Heart right ventricle (tissue), 16 donors: ENCODE measurements around the gene NRP2. TPM values are rescaled to one million over a fixed set of nuclear protein-coding genes. Genes with fewer than 3 reads are reported as not detected.
A peak's percentile ranks its signal among the peaks of the same experiment; 100 is the strongest.

ENCODE experiments used
- ATAC-seq, 8 donors: fragments of 200-7000 bp; cut with Tn5 transposase; one replicate each; pipeline ENCODE4 v1.9.1; 2020; ENCODE audit warnings: mild to moderate bottlenecking in 8 of 8, moderate library complexity in 8 of 8, moderate number of reproducible peaks in 1 of 8
- DNase-seq, 2 donors: peaks; one replicate each; pipeline ENCODE4 v3.0.0-alpha.2; 2020
- H3K27ac ChIP-seq, 10 donors: fragments of 200-600 bp; sonication (generic) in 2 of 10; one replicate each; pipeline versions ENCODE4 v1.5.0 to v1.8.0; 2020 to 2022; ENCODE audit warnings: mild to moderate bottlenecking in 3 of 10
- H3K27me3 ChIP-seq, 7 donors: fragments of 200-600 bp; one replicate each; pipeline ENCODE4 v1.8.0; 2021 to 2022; ENCODE audit warnings: mild to moderate bottlenecking in 2 of 7
- H3K36me3 ChIP-seq, 9 donors: fragments of 200-600 bp; sonication (generic) in 1 of 9; one replicate each; pipeline versions ENCODE4 v1.5.0 to v1.8.0; 2020 to 2022; ENCODE audit warnings: mild to moderate bottlenecking in 2 of 9
- H3K4me1 ChIP-seq, 9 donors: fragments of 200-600 bp; sonication (generic) in 1 of 9; one replicate each; pipeline versions ENCODE4 v1.5.0 to v1.8.0; 2020 to 2022; ENCODE audit warnings: mild to moderate bottlenecking in 4 of 9
- H3K4me3 ChIP-seq, 10 donors: fragments of 200-600 bp; sonication (generic) in 2 of 10; one replicate each; pipeline versions ENCODE4 v1.5.0 to v1.8.0; 2020 to 2022; ENCODE audit warnings: mild to moderate bottlenecking in 7 of 10, moderate library complexity in 2 of 10
- H3K9me3 ChIP-seq, 11 donors: fragments of 200-600 bp in 10 of 11; sonication (generic) in 2 of 11; one replicate each; pipeline versions ENCODE4 v1.5.0 to v1.8.0; 2013 to 2022; ENCODE audit warnings: mild to moderate bottlenecking in 2 of 11, control low read depth in 1 of 11, moderate library complexity in 1 of 11
- WGBS, 2 donors: extraction: QIAGEN DNeasy Blood & Tissue Kit; methylation state at CpG; one replicate each; pipeline ENCODE4 v1.1.7; 2013; ENCODE audit warnings: inconsistent platforms in 1 of 2; 5-methylcytosine and 5-hydroxymethylcytosine counted together
- intact Hi-C, 10 donors: fragments of 100-400 bp; cut with DNase I; formaldehyde crosslinking; loops; one replicate each; pipeline versions ENCODE4 v1.11.1 to v1.14.2; 2022
- polyA plus RNA-seq, 2 donors: library from polyadenylated mRNA; stranded (reverse); fragments of 200-250 nt; gene quantifications; one replicate each; pipeline ENCODE4 v1.2.3, GENCODE V29; 2013
- total RNA-seq, 10 donors: library from RNA; stranded (reverse); fragmentation: NEBNext Ultra II Directional in 3 of 10; extraction: Animal tissue kit (Norgen Biotek cat#: 25700) in 3 of 10; gene quantifications; one replicate each; pipeline versions ENCODE4 v1.2.1 to v1.2.4, GENCODE V29; 2021 to 2023
- TF ChIP-seq, protein P1 (sequence below), 9 donors: fragments of 200-600 bp; sonication (generic) in 2 of 9; IDR thresholded peaks; one replicate each; pipeline versions ENCODE4 v1.5.0 to v1.8.0; 2021 to 2022; ENCODE audit warnings: antibody characterized with exemption in 9 of 9, mild to moderate bottlenecking in 5 of 9, moderate library complexity in 1 of 9
- donor health status: Arrhythmogenic right ventricular cardiomyopathy.
- donor health status: ischemic (EF 13 %, LVEDD 7.1; RV severe dilation, severe dysfunction).
- donor health status: healthy with polysubstance abuse.
- donor health status: DM: no; HTN: yes; CAD: no.
- donor health status: DM: no; HTN: no; CAD: no.
- donor health status: ischemic (EF 25% LVEDD 6.9; RV normal size, moderate dysfunction).
- donor health status: ischemic (EF 25% LVEDD 5.7; RV mildly dilated, moderate dysfunction).
- donor health status: healthy.
- donor health status: DM: yes; HTN: yes; CAD: no.
- donor health status: Ischemic cardiomyopathy.
- donor health status: ischemic (EF 35%, LVEDD 5.7; RV mildly dilated, moderate dysfunction).
- donor health status: nonischemic (EF 11% LVEDD 7.7; RV severe dilation, severe dysfunction).
- donor health status: DM: yes; HTN: yes; CAD: no.
- donor health status: PGD.
- donor health status: ischemic (EF 29% LVEDD 5.4; RV normal size, mild dysfunction).
- donor health status: nonischemic (EF 23%, LVEDD 6.1; RV moderate dilation, normal function).

NRP2 gene
- total and polyA plus RNA-seq, 12 donors: 2.5 to 29.4 (median 8.6) TPM

DNA sequence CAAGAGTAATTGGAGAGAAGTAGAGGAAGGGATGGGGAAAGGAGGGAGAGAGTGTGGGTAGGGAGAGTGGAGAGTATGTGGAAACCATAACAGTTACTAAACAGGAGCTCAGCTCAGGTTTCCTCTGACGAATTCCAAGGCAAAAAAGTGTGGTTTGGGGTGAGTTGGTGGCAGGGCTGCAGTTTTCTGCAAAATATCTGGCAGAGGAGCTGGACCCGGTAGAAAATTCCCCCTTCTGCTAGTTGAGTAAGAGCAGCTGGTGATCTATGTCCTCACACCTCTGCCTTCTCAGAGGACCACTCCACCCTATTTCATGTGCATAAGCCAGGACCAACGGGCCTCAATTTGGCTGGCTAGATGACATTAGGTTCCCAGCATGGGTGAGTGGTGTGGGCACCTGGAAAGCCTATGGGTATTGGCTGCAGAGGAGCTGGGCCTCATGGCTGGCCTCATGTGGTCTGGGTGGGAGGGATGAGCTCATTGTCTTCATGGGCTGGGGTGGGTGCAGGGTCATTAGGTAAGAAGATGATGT, 13.2 kb downstream of the NRP2 start:
- Histone ChIP-seq H3K27me3 (no peaks in the 10 kb centered on the region), H3K9me3 (no peaks in the 10 kb centered on the region), H3K4me1 (peaks cover 0 to 54% (median 18%) of the 10 kb centered on the region in 9 donors), H3K36me3 (peaks cover 0 to 7% (median 0%) of the 10 kb centered on the region in 9 donors), H3K4me3 (no peak overlapping the region), H3K27ac (peak overlapping the region in 1 of 10 donors; percentile 8)
- WGBS, 2 donors: 77 to 81% methylated on average over 3 of the region's 3 CpGs
- intact Hi-C loops: no loop called here
- DNase-seq: no peak
- ATAC-seq: no peak
- TF ChIP-seq, protein P1, sequence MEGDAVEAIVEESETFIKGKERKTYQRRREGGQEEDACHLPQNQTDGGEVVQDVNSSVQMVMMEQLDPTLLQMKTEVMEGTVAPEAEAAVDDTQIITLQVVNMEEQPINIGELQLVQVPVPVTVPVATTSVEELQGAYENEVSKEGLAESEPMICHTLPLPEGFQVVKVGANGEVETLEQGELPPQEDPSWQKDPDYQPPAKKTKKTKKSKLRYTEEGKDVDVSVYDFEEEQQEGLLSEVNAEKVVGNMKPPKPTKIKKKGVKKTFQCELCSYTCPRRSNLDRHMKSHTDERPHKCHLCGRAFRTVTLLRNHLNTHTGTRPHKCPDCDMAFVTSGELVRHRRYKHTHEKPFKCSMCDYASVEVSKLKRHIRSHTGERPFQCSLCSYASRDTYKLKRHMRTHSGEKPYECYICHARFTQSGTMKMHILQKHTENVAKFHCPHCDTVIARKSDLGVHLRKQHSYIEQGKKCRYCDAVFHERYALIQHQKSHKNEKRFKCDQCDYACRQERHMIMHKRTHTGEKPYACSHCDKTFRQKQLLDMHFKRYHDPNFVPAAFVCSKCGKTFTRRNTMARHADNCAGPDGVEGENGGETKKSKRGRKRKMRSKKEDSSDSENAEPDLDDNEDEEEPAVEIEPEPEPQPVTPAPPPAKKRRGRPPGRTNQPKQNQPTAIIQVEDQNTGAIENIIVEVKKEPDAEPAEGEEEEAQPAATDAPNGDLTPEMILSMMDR (IDR thresholded peaks at IDR 0.05): no peak

- TF ChIP-seq, protein P1 (IDR thresholded peaks at IDR 0.05): peak in 5 of 9 donors; percentile 18 to 41 (median 26)
- H3K9me3 ChIP-seq: no peaks in the 10 kb centered on the region
- ATAC-seq (peak in 2 of 8 donors; percentile 29 to 31), DNase-seq (no peak)
- no peak overlapping the region for H3K27ac ChIP-seq
- intact Hi-C loops: no loop called here
- no peaks in the 10 kb centered on the region for H3K27me3 ChIP-seq
- H3K36me3 ChIP-seq: peaks cover 0 to 7% (median 0%) of the 10 kb centered on the region in 9 donors
- peaks cover 0 to 63% (median 23%) of the 10 kb centered on the region in 9 donors for H3K4me1 ChIP-seq
- WGBS, 2 donors: 80 to 88% methylated on average over 11 of the region's 11 CpGs
- no peak overlapping the region for H3K4me3 ChIP-seq
These were observed 14.1 kb downstream of the NRP2 start for GRCh38 chr2:205696331-205696926.

GRCh38 chr2:205696927-205697441, 14.7 kb downstream of the NRP2 start:
- ATAC-seq (no peak), DNase-seq (no peak)
- Histone ChIP-seq H3K9me3 (no peaks in the 10 kb centered on the region), H3K27ac (peak overlapping the region in 1 of 10 donors; percentile 83), H3K27me3 (no peaks in the 10 kb centered on the region), H3K4me1 (peaks cover 0 to 68% (median 27%) of the 10 kb centered on the region in 9 donors), H3K4me3 (no peak overlapping the region), H3K36me3 (peaks cover 0 to 7% (median 0%) of the 10 kb centered on the region in 9 donors)
- intact Hi-C loops: no loop called here
- TF ChIP-seq, protein P1 (IDR thresholded peaks at IDR 0.05): no peak
- 71 to 75% methylated on average over 5 of the region's 5 CpGs for WGBS, 2 donors

GRCh38 chr2:205698286-205699268, 16.3 kb downstream of the NRP2 start:
- 89 to 91% methylated on average over 7 of the region's 7 CpGs for WGBS, 2 donors
- ATAC-seq: peak in 5 of 8 donors; percentile 33 to 39 (median 34)
- intact Hi-C loops: no loop called here

More at GRCh38 chr2:205698286-205699268, 16.3 kb downstream of the NRP2 start:
- peaks cover 0 to 7% (median 0%) of the 10 kb centered on the region in 9 donors for H3K36me3 ChIP-seq
- H3K27ac ChIP-seq: peak overlapping the region in 4 of 10 donors; percentile 15 to 83 (median 31)
- H3K27me3 ChIP-seq: no peaks in the 10 kb centered on the region
- no peak overlapping the region for H3K4me3 ChIP-seq
- TF ChIP-seq, protein P1 (IDR thresholded peaks at IDR 0.05): no peak
- H3K9me3 ChIP-seq: no peaks in the 10 kb centered on the region
- peaks cover 0 to 84% (median 43%) of the 10 kb centered on the region in 9 donors for H3K4me1 ChIP-seq
- no peak for DNase-seq
